Measurements from ENCODE around the gene DAPK2.
"Not testable (repeated sequence)": the region's sequence is repeated elsewhere in the genome, so short reads cannot be mapped to it uniquely, and the experiment has no call there.

DAPK2 gene

GRCh38 chr15:64090527-64090926, 44.2 kb upstream of the DAPK2 start:
- TF ChIP-seq CTCF (IDR thresholded peaks at IDR 0.05; ENCODE audit: control extremely low read depth, extremely low read depth, low read depth, missing control alignments) = no peak
- DNase-seq (ENCODE audit: extremely low spot score) = peak; percentile 45
- CTCF ChIA-PET = interaction anchor here (0.8 to 4.3 kb wide), 4 partner anchors 16 to 338 kb away, joined by 3 to 28 read pairs (median 6); no protein-coding TSS in a partner anchor
- POLR2A ChIA-PET = no interaction called here

DNA sequence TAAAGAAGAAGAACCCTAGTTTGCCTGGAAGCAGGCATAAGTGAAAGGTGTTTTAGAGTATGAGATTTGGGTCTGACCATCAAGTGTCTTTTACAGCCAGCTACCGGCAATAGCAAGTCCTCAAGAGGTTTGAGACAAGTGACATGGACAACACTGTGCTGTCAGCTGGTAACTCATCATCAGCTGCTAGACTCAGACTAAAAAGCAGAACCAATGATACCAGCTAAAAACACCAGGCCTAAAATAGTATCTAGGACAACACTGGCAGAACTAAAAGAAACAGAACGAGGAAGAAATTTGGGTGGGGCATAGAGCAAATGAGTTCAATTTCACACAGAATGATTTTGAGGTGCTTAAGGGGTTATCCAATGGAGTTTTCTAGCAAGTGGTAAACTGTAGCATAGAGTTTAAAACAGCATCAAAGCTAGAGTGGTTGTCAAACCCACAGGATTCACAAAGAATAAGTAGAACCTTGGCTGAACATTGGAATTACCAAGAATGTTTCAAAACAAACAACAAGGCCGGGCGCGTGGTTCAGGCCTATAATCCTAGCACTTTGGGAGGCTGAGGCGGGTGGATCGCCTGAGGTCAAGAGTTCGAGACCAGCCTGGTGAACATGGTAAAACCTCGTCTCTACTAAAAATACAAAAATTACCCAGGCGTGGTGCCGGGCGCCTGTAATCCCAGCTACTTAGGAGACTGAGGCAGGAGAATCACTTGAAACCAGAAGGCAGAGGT, 43.4 kb upstream of the DAPK2 start:
- POLR2A ChIA-PET = no interaction called here
- peak; percentile 60 for DNase-seq (ENCODE audit: extremely low spot score)
- no peak for TF ChIP-seq CTCF (IDR thresholded peaks at IDR 0.05; ENCODE audit: control extremely low read depth, extremely low read depth, low read depth, missing control alignments)
- CTCF ChIA-PET = interaction anchor here (0.6 to 4.3 kb wide), 8 partner anchors 15 to 338 kb away, joined by 3 to 28 read pairs (median 3); no protein-coding TSS in a partner anchor

DNA sequence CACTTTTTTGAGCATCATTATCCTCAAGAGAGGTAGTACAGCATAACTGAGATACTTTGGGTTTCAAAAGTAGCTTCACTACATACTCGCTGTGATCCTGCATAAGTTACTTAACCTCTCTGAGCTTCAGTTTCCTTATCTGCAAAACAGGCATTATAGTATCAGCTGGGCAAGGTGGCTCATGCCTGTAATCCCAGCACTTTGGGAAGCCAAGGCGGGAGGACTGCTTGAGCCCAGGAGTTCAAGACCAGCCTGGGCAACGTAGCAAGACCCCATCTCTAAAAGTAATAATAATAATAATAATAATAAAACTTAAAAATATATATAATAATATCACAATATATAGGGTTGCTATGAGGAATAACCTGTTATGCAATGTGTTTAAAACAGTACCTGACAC, 36.5 kb upstream of the DAPK2 start:
- no peak for DNase-seq (ENCODE audit: extremely low spot score)
- CTCF ChIA-PET = interaction anchor here (1.0 to 2.5 kb wide), 3 partner anchors 10 to 16 kb away, joined by 3 to 7 read pairs (median 4); no protein-coding TSS in a partner anchor
- no peak for TF ChIP-seq CTCF (IDR thresholded peaks at IDR 0.05; ENCODE audit: control extremely low read depth, extremely low read depth, low read depth, missing control alignments)
- POLR2A ChIA-PET = no interaction called here

- POLR2A ChIA-PET; DNase-seq (ENCODE audit: extremely low spot score): not testable (repeated sequence)
- CTCF ChIA-PET = interaction anchor here (1.1 to 2.0 kb wide), 5 partner anchors 11 to 464 kb away, joined by 3 to 7 read pairs (median 3); partner anchors contain the start of gene CIAO2A
Observed at GRCh38 chr15:64073496-64073895, 27.2 kb upstream of the DAPK2 start.

GRCh38 chr15:64072812-64073211, 26.5 kb upstream of the DAPK2 start:
- ChIA-PET CTCF (interaction anchor here (0.7 to 2.0 kb wide), 6 partner anchors 11 to 463 kb away, joined by 3 to 7 read pairs (median 4); partner anchors contain the start of gene CIAO2A), POLR2A (no interaction called here)
- TF ChIP-seq CTCF (IDR thresholded peaks at IDR 0.05; ENCODE audit: control extremely low read depth, extremely low read depth, low read depth, missing control alignments) = no peak
- DNase-seq (ENCODE audit: extremely low spot score) = no peak

DNA sequence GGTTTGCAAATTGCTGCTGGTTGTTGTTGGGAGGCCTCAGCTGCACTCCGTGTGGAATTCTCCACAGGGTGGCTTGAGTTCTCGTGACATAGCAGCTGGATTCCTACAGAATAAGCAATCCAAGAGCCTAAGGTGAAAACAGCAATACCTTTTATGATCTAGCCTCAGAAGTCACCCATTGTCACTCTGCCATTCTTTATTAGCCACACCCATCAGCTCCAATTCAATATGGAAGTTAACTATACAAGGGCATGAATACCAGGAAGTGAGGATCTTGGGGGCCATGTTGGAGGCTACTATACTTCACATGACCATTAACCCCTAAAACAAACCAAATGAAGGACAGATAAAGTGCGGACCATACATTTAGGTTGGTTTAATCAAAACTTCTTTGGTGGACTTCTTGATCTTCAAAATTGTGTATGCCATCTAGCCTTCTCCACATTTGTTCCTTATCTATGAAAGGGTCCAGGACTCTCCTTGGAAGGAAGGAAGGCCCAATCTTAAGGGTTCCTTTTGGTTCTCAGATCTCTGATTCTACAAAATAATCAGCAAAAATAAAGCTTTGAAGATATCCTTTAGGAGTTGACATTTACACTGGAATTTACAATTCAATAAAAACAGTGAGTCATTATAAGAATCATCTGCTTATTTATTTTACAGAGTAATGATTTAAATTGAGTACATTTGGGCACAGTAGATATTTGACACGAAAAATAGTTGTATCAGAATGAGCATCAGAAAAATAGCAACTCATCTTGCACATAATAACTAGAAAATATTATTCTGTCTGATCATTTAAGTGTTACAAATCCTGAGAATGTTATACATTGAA, 25.9 kb upstream of the DAPK2 start:
- DNase-seq (ENCODE audit: extremely low spot score) = no peak
- CTCF ChIA-PET = interaction anchor here (0.6 to 6.8 kb wide), 7 partner anchors 10 to 464 kb away, joined by 3 to 86 read pairs (median 3); no protein-coding TSS in a partner anchor
- POLR2A ChIA-PET = interaction anchor here (0.6 kb wide), 1 partner anchor 470 kb away, joined by 7 read pairs; no protein-coding TSS in a partner anchor
- no peak for TF ChIP-seq CTCF (IDR thresholded peaks at IDR 0.05; ENCODE audit: control extremely low read depth, extremely low read depth, low read depth, missing control alignments)

Data from GM10248 (cell line).